Activated naive CD8-positive, alpha-beta T cell treated with anti-CD3 and anti-CD28 coated beads, Interleukin-2, amount 10 ng/mL, durations not matched to agents 7 days and 5 days (primary cell): ENCODE data around the gene RSPH1. TPM values are rescaled to one million over a fixed set of nuclear protein-coding genes. Genes with fewer than 3 reads are reported as not detected.

Source experiments
- ATAC-seq: fragments of 150-1000 bp; cut with Tn5 transposase; one replicate; pipeline ENCODE4 v1.10.0; 2021; ENCODE audit warnings: low read depth, moderate library complexity
- POLR2A ChIA-PET: fragments of 350-600 bp; sonication (Branson Sonifier 250); formaldehyde crosslinking; loops from one replicate; lab custom pipeline; 2021; ENCODE audit warnings: antibody characterized with exemption; lab: Charles Lee
- DNase-seq: peaks from one replicate; pipeline ENCODE4 v3.0.0; 2021
- H3K27ac Mint-ChIP-seq: one replicate; pipeline ENCODE4 v1.8.0; 2022; ENCODE audit warnings: mild to moderate bottlenecking, mixed read lengths
- H3K27me3 Mint-ChIP-seq: one replicate; pipeline ENCODE4 v1.8.0; 2022; ENCODE audit warnings: mild to moderate bottlenecking, moderate library complexity, mixed read lengths
- H3K36me3 Mint-ChIP-seq: one replicate; pipeline ENCODE4 v1.8.0; 2021; ENCODE audit warnings: mild to moderate bottlenecking, mixed read lengths
- H3K4me1 Mint-ChIP-seq: one replicate; pipeline ENCODE4 v1.8.0; 2021; ENCODE audit warnings: mixed read lengths
- H3K4me3 Mint-ChIP-seq: one replicate; pipeline ENCODE4 v1.8.0; 2022; ENCODE audit warnings: mild to moderate bottlenecking, moderate library complexity, mixed read lengths
- H3K9me3 Mint-ChIP-seq: one replicate; pipeline ENCODE4 v1.8.0; 2021; ENCODE audit warnings: mixed read lengths
- total RNA-seq, 2 experiments: library from RNA; stranded (reverse); gene quantifications; one replicate each; pipeline ENCODE4 v1.2.3, GENCODE V29; 2021

The RSPH1 gene
- total RNA-seq, 2 experiments from 2014 or later, result not detected

DNA sequence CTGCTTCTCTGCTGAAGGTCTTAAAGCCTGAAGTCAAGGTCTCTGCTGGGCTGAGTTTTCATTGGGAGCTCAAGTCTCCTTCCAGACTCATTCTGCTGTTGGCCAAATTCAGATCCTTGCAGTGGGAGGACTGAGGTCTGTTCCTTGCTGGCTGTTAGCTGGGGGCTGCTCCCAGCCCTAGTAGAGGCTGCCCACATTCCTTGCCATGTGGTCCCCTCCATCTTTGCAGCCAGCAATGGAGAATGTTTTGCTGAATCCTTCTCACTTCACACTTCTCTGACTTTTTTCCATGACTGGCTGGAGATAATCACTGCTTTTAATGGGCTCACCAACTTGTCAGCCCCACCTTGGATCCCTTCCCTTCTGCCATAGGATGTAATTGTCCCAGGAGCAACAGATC, 59.1 kb downstream of the RSPH1 start:
- no peaks in the 10 kb centered on the region for H3K27me3 Mint-ChIP-seq
- peaks cover 8% of the 10 kb centered on the region for H3K9me3 Mint-ChIP-seq
- H3K27ac Mint-ChIP-seq, result no peak overlapping the region
- H3K4me1 Mint-ChIP-seq, result peaks cover 47% of the 10 kb centered on the region
- no peak for ATAC-seq
- peaks cover 86% of the 10 kb centered on the region for H3K36me3 Mint-ChIP-seq
- DNase-seq, result no peak
- POLR2A ChIA-PET, result no interaction called here
- no peak overlapping the region for H3K4me3 Mint-ChIP-seq

DNA sequence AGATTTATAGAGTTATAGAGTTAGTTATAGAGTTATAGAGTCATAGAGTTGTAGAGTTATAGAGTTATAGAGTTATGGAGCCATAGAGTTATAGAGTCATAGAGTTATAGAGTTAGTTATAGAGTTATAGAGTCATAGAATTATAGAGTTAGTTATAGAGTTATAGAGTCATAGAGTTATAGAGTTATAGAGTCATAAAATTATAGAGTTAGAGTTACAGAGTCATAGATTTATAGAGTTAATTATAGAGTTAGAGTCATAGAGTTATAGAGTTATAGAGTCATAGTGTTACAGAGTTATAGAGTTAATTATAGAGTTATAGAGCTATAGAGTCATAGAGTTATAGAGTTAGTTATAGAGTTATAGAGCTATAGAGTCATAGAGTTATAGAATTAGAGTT, 60.2 kb downstream of the RSPH1 start:
- H3K27me3 Mint-ChIP-seq, result no peaks in the 10 kb centered on the region
- no peak overlapping the region for H3K27ac Mint-ChIP-seq
- POLR2A ChIA-PET, result interaction anchor here (1.8 kb wide), 1 partner anchor 32 kb away, joined by 4 read pairs; the partner anchor contains the start of gene UBASH3A

DNA sequence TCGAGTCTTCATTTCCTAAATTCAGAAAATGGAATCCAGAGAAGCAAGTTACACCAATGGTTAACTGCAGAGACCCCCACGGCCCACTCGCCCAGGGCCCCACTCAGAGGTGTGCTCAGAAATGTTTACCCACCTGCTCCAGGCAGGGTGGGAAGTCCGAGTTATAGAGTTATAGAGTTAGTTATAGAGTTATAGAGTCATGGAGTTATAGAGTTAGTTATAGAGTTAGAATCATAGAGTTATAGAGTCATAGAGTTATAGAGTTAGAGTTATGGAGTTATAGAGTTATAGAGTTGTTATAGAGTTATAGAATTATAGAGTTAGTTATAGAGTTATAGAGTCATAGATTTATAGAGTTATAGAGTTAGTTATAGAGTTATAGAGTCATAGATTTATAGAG, 60.6 kb downstream of the RSPH1 start:
- Mint-ChIP-seq H3K4me1 (peaks cover 47% of the 10 kb centered on the region), H3K36me3 (peaks cover 91% of the 10 kb centered on the region), H3K27ac (no peak overlapping the region), H3K27me3 (no peaks in the 10 kb centered on the region), H3K4me3 (no peak overlapping the region), H3K9me3 (peaks cover 10% of the 10 kb centered on the region)
- POLR2A ChIA-PET, result interaction anchor here (1.8 kb wide), 1 partner anchor 32 kb away, joined by 4 read pairs; the partner anchor contains the start of gene UBASH3A
- no peak for DNase-seq
- ATAC-seq, result no peak

More for the DNA sequence above, 60.2 kb downstream of the RSPH1 start:
- DNase-seq (no peak), ATAC-seq (no peak)
- Mint-ChIP-seq H3K9me3 (peaks cover 10% of the 10 kb centered on the region), H3K4me3 (no peak overlapping the region), H3K36me3 (peaks cover 92% of the 10 kb centered on the region), H3K4me1 (peaks cover 47% of the 10 kb centered on the region)

DNA sequence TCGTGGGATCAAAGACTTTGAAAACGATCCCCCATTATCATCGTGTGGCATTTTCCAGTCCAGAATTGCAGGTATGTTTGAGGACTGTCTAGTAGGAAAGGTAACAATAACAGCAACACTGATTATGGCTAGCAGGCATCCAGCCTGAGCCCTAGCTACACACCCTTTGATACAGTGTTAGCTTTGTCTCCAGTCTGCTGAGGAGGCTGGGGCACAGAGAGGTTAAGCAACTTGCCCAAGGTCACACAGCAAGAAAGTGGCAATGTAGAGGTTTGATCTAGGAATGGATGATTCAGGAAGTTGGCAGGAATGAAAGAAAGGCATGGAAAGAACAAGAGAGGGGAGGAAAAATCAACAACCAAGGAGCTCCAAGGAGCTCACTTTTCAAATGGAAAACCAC, 61.1 kb downstream of the RSPH1 start:
- ATAC-seq (no peak), DNase-seq (no peak)
- no peak overlapping the region for H3K4me3 Mint-ChIP-seq
- H3K36me3 Mint-ChIP-seq, result peaks cover 90% of the 10 kb centered on the region
- H3K27me3 Mint-ChIP-seq, result no peaks in the 10 kb centered on the region
- peaks cover 44% of the 10 kb centered on the region for H3K4me1 Mint-ChIP-seq
- POLR2A ChIA-PET, result interaction anchor here (1.8 kb wide), 1 partner anchor 31 kb away, joined by 4 read pairs; the partner anchor contains the start of gene UBASH3A
- peak overlapping the region; percentile 60 for H3K27ac Mint-ChIP-seq
- H3K9me3 Mint-ChIP-seq, result peaks cover 10% of the 10 kb centered on the region

DNA sequence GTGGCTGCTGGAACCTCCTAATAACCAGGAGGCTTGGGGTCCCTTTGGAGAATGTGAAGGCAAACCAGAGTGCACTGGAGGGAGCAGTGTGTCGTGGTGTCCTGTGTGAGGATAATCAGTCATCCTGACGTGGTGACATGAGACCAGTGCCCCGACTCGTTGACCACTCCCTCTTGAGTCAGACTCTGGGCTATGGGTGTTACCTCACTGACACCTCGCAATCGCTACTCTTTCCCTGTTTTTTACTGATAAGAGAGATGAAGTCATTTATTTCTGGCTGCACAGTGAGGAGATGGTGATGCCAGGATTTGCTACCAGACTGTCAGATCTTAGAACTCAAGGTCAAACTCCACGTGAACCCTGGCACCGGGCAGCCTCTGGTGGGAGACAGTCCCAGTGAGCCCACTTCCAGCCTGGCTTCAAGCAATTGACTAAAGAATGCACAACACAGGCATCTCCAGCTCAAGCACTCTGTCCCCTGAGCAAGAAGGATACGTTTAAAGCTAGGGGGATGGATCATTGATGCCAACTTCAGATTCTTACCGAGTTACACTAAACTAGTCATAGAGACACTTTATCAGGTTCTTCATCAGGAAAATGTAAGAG, 62.0 kb downstream of the RSPH1 start:
- ATAC-seq (no peak), DNase-seq (no peak)
- Mint-ChIP-seq H3K4me1 (peaks cover 36% of the 10 kb centered on the region), H3K36me3 (peaks cover 89% of the 10 kb centered on the region), H3K4me3 (no peak overlapping the region), H3K27me3 (no peaks in the 10 kb centered on the region), H3K27ac (peak overlapping the region; percentile 11), H3K9me3 (peaks cover 10% of the 10 kb centered on the region)
- POLR2A ChIA-PET, result interaction anchor here (1.8 kb wide), 1 partner anchor 30 kb away, joined by 4 read pairs; the partner anchor contains the start of gene UBASH3A

DNA sequence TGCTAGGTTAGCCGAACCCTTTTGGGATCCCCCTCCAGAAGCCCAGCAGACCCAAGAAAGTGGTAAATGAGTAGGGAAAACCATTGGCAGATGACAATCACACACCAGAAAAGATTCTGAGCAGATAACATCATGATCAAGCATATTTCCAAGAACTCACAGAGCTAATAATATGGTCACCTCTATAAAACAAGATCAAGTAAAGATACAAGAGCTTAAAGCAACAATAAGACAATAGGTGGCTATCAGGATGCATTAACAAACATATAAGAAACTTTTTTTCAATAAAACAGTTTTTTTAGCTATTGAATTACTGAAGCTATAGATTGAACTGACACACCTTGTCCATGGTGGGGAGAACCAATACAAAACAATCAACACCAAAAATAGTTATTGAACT, 63.3 kb downstream of the RSPH1 start:
- peaks cover 28% of the 10 kb centered on the region for H3K4me1 Mint-ChIP-seq
- no peak overlapping the region for H3K4me3 Mint-ChIP-seq

DNA sequence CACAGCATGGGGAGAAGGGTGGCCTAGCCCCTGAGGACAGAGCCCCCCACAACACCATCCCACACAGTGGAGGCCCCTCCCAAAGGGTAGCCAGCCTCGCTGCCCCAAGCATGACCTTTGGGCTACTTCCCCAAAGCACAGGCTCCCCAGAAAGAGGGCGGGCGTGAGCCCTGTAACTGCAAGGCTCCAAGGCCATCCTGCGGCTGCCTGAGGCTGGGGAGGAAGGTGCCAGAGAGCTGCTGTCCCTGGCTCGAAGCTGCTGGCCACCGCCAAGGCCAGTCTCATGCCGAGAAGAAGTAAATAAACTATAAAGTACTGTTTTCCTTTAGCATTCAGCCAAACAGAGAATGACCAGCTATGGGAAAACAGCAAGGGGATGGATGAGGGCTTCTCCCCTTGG, 64.8 kb downstream of the RSPH1 start:
- H3K27ac Mint-ChIP-seq, result no peak overlapping the region
- H3K27me3 Mint-ChIP-seq, result no peaks in the 10 kb centered on the region
- POLR2A ChIA-PET, result no interaction called here
- ATAC-seq (no peak), DNase-seq (no peak)
- peaks cover 91% of the 10 kb centered on the region for H3K36me3 Mint-ChIP-seq
- H3K9me3 Mint-ChIP-seq, result peaks cover 10% of the 10 kb centered on the region
- H3K4me1 Mint-ChIP-seq, result peaks cover 35% of the 10 kb centered on the region
- no peak overlapping the region for H3K4me3 Mint-ChIP-seq

More for the DNA sequence above, 63.3 kb downstream of the RSPH1 start:
- peaks cover 10% of the 10 kb centered on the region for H3K9me3 Mint-ChIP-seq
- H3K27ac Mint-ChIP-seq, result no peak overlapping the region
- ATAC-seq, result no peak
- no peaks in the 10 kb centered on the region for H3K27me3 Mint-ChIP-seq
- peaks cover 89% of the 10 kb centered on the region for H3K36me3 Mint-ChIP-seq
- DNase-seq, result no peak
- POLR2A ChIA-PET, result interaction anchor here (0.6 kb wide), 1 partner anchor 123 kb away, joined by 3 read pairs; no protein-coding TSS in a partner anchor

DNA sequence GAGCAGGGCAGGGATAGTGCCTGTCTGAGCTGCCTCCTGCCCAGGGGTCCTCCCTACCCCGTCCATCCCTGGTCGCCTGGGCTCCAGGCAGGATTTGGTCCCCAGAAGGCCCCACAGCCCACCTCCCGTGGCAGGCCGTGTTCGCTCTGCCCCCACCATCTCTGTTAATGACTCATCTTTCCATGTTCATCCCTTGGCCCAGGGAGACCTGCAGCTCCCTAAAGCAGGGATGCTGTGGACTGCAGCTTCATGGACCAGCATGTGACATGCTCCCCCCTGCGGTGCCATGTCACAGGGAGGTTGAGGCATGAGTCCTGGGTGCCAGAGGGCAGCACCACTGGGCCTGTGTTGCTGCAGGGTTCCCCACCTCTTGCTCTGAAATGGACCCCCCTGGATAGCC, 65.5 kb downstream of the RSPH1 start:
- DNase-seq, result no peak
- H3K4me1 Mint-ChIP-seq, result peaks cover 38% of the 10 kb centered on the region
- H3K4me3 Mint-ChIP-seq, result no peak overlapping the region
- H3K27ac Mint-ChIP-seq, result no peak overlapping the region
- H3K9me3 Mint-ChIP-seq, result peaks cover 10% of the 10 kb centered on the region
- ATAC-seq, result no peak
- H3K27me3 Mint-ChIP-seq, result no peaks in the 10 kb centered on the region
- POLR2A ChIA-PET, result interaction anchor here (2.1 kb wide), 1 partner anchor 27 kb away, joined by 6 read pairs; the partner anchor contains the start of gene UBASH3A
- peaks cover 89% of the 10 kb centered on the region for H3K36me3 Mint-ChIP-seq

DNA sequence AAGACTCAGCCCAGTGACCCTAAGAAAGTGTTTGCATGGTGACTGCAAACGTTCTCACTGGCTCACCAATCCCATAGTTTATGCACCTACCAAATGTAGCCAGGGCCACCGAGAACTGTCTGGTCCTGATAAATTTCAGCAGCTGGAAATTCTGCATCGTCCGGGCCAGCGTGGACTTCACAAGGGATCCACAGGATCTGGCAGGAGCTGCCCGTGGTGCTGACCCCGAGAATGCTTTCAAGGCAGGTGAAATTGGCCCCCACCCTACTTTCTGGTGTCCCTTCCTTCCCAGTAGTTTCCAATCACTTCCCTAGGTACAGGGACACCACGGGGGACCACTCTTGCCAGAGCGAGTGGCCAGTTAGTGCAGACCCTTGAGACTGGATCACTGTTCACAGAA, 66.2 kb downstream of the RSPH1 start:
- H3K4me3 Mint-ChIP-seq, result no peak overlapping the region
- H3K27ac Mint-ChIP-seq, result no peak overlapping the region
- ATAC-seq, result no peak
- DNase-seq, result no peak
- POLR2A ChIA-PET, result interaction anchor here (2.1 kb wide), 1 partner anchor 26 kb away, joined by 6 read pairs; the partner anchor contains the start of gene UBASH3A
- peaks cover 82% of the 10 kb centered on the region for H3K36me3 Mint-ChIP-seq
- peaks cover 38% of the 10 kb centered on the region for H3K4me1 Mint-ChIP-seq
- H3K27me3 Mint-ChIP-seq, result no peaks in the 10 kb centered on the region
- H3K9me3 Mint-ChIP-seq, result peaks cover 8% of the 10 kb centered on the region

DNA sequence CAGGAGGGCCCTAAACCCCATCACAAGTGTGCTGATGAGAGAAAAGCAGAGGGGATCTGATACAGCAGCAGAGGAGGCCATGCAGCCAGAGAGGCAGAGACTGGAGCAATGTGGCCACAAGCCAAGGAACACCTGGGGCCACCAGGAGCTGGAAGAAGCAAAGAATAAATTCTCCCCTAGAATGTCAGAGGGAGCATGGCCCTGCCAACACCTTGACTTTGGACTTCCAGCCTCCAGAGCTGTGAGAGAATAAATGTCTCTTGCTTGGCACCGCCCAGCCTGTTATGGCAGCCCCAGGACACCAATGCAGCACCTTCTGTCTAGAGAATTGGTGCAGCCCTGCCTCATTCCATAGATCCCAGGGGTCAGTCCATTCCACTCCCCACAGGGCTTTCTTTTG, 67.0 kb downstream of the RSPH1 start:
- Mint-ChIP-seq H3K27me3 (no peaks in the 10 kb centered on the region), H3K4me3 (no peak overlapping the region), H3K27ac (no peak overlapping the region), H3K9me3 (peaks cover 8% of the 10 kb centered on the region), H3K36me3 (peaks cover 77% of the 10 kb centered on the region), H3K4me1 (peaks cover 38% of the 10 kb centered on the region)
- DNase-seq (no peak), ATAC-seq (no peak)
- POLR2A ChIA-PET, result interaction anchor here (0.9 to 2.1 kb wide), 2 partner anchors 13 to 26 kb away, joined by 3 to 6 read pairs; partner anchors contain the start of gene UBASH3A

DNA sequence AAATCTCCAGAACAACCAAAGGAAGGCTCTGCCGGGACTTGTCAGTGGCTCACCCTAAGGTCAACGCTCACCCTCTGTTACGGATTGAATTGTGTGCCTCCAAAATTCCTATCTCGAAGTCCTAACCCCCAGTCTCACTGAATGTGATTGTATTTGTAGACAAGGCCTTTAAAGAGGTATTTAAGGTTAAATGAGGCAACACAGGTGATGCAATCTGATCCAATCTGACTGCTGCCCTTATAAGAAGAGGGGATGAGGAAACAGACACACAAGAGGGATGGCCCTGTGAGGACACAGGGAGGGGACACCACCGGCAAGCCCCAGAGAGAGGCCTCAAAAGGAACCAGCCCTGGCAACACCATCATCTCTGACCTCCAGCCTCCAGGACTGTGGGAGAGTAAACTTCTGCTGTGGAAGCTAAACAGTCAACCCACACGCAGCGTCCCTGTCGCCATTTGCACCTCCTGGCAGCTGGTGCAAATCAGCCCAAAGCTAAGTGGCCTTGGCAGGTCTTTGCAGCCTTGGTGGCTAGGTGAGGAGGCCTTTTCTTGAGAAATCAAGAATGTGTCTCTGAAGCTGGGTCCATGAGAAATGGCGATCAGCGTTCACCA, 68.1 kb downstream of the RSPH1 start:
- POLR2A ChIA-PET, result interaction anchor here (12.9 kb wide), 1 partner anchor 24 kb away, joined by 182 read pairs; the partner anchor contains the start of gene UBASH3A
- Mint-ChIP-seq H3K36me3 (peaks cover 74% of the 10 kb centered on the region), H3K27ac (no peak overlapping the region), H3K9me3 (peaks cover 8% of the 10 kb centered on the region), H3K4me3 (no peak overlapping the region), H3K4me1 (peaks cover 45% of the 10 kb centered on the region), H3K27me3 (no peaks in the 10 kb centered on the region)
- DNase-seq, result no peak
- no peak for ATAC-seq

DNA sequence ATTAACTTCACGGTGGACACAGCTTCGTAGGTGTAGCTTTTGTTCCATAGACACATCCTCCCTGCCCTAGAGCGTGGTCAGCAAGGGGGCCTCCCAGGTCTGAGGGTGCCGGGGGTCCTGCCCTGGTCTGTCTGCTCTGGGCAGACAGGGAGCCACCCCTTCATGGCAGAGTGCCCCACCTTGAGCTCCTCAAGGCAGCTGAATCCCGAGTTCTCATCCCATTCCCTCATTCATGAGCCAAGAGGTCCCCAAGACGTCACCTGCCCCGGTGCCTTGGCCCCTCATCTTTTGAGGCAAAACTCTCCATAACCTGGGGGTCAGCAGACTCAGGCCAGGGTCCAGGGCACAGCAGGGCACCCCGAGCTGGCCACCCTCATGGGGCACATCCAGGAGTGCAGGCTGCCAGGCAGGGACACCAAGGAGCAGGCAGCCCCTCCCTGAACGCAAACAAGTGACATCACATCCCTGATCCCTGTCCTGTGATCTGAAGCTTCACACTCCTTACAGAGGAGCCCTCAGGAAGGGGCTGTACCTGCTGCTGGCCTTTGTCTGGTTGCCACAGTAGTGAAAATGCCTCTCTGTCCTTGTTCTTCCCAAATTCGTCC, 69.0 kb downstream of the RSPH1 start:
- DNase-seq (no peak), ATAC-seq (no peak)
- H3K4me1 Mint-ChIP-seq, result peaks cover 47% of the 10 kb centered on the region
- POLR2A ChIA-PET, result interaction anchor here (0.7 to 12.9 kb wide), 3 partner anchors 15 to 33 kb away, joined by 3 to 182 read pairs (median 4); partner anchors contain the start of gene UBASH3A
- H3K4me3 Mint-ChIP-seq, result no peak overlapping the region
- peaks cover 71% of the 10 kb centered on the region for H3K36me3 Mint-ChIP-seq
- peak overlapping the region; percentile 11 for H3K27ac Mint-ChIP-seq
- no peaks in the 10 kb centered on the region for H3K27me3 Mint-ChIP-seq
- H3K9me3 Mint-ChIP-seq, result peaks cover 1% of the 10 kb centered on the region

DNA sequence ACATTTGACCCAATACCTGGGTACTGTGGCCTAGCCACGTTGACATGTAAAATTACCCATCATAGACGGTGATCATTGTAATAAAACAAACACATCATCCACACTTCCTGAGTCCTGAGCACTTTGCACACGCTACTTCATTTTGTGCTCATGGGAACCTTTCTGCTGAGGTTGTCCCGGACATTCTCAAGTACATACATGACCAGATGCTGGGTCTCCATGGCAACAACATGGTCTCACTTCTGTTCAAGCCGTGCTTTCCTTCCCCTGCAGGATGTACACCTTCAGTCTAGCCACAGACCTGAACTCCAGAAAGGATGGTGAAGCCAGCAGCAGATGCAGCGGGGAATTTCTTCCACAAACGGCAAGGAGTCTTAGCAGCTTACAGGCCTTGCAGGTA, 69.6 kb downstream of the RSPH1 start:
- POLR2A ChIA-PET, result interaction anchor here (0.7 to 12.9 kb wide), 4 partner anchors 10 to 33 kb away, joined by 3 to 182 read pairs (median 4); partner anchors contain the start of gene UBASH3A
- DNase-seq, result no peak
- peak overlapping the region; percentile 43 for H3K27ac Mint-ChIP-seq
- H3K4me1 Mint-ChIP-seq, result peaks cover 52% of the 10 kb centered on the region
- no peak for ATAC-seq
- H3K36me3 Mint-ChIP-seq, result peaks cover 71% of the 10 kb centered on the region
- H3K27me3 Mint-ChIP-seq, result no peaks in the 10 kb centered on the region
- H3K4me3 Mint-ChIP-seq, result peak overlapping the region; percentile 69
- peaks cover under 1% of the 10 kb centered on the region for H3K9me3 Mint-ChIP-seq
